Measurements from ENCODE around the gene REEP5. TPM values are rescaled to one million over a fixed set of nuclear protein-coding genes. Genes with fewer than 3 reads are reported as not detected.
"Not testable (repeated sequence)": the region's sequence is repeated elsewhere in the genome, so short reads cannot be mapped to it uniquely, and the experiment has no call there.

The REEP5 gene
- total and polyA plus RNA-seq, 2 donors from 2014 or later: 132 to 157 TPM

DNA sequence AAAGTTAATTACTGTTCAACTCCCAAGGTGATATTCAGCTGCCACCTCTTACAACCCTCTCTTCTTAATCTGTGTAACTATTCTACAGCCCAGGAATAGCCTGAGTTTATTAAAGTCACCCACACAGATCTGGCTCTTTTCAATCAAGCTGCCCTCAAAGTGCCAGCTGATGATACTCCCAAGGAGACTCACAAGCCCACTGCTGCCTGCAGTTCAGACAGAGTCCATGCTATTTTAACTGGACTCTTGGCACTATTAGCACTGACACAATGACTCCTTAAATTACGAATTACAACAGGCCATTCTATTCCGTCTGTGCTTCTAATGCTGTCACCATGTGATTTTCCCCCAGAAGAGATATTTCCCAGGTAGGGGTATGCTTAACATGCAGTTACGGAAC lies 26.3 kb downstream of the REEP5 start:
- H3K27ac ChIP-seq (ENCODE audit: low read depth in 2 of 2, low read length in 2 of 2): no peak overlapping the region
- DNase-seq (no peak), FAIRE-seq (no peak)
- no peak overlapping the region for H3K9ac ChIP-seq (ENCODE audit: low read length in 3 of 3)
- no peak overlapping the region for H3K4me3 ChIP-seq (ENCODE audit: low read length in 3 of 3)
- no peaks in the 10 kb centered on the region for H3K4me1 ChIP-seq (ENCODE audit: control insufficient read depth in 2 of 3, insufficient read depth in 2 of 3, low read depth in 1 of 3, low read length in 3 of 3)
- peaks cover 0 to 20% (median 5%) of the 10 kb centered on the region in 3 donors for H3K36me3 ChIP-seq (ENCODE audit: control insufficient read depth in 2 of 3, insufficient read depth in 3 of 3, low read length in 3 of 3)
- TF ChIP-seq, protein P1, sequence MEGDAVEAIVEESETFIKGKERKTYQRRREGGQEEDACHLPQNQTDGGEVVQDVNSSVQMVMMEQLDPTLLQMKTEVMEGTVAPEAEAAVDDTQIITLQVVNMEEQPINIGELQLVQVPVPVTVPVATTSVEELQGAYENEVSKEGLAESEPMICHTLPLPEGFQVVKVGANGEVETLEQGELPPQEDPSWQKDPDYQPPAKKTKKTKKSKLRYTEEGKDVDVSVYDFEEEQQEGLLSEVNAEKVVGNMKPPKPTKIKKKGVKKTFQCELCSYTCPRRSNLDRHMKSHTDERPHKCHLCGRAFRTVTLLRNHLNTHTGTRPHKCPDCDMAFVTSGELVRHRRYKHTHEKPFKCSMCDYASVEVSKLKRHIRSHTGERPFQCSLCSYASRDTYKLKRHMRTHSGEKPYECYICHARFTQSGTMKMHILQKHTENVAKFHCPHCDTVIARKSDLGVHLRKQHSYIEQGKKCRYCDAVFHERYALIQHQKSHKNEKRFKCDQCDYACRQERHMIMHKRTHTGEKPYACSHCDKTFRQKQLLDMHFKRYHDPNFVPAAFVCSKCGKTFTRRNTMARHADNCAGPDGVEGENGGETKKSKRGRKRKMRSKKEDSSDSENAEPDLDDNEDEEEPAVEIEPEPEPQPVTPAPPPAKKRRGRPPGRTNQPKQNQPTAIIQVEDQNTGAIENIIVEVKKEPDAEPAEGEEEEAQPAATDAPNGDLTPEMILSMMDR (IDR thresholded peaks at IDR 0.05; ENCODE audit: borderline replicate concordance, extremely low read depth, insufficient read depth): no peak
- H3K27me3 ChIP-seq (ENCODE audit: control insufficient read depth, insufficient read depth, low read length): no peaks in the 10 kb centered on the region
- H3K9me3 ChIP-seq (ENCODE audit: control insufficient read depth in 2 of 3, insufficient read depth in 1 of 3, low read length in 3 of 3): no peaks in the 10 kb centered on the region
- intact Hi-C loops (cut with DNase I): no loop called here

DNA sequence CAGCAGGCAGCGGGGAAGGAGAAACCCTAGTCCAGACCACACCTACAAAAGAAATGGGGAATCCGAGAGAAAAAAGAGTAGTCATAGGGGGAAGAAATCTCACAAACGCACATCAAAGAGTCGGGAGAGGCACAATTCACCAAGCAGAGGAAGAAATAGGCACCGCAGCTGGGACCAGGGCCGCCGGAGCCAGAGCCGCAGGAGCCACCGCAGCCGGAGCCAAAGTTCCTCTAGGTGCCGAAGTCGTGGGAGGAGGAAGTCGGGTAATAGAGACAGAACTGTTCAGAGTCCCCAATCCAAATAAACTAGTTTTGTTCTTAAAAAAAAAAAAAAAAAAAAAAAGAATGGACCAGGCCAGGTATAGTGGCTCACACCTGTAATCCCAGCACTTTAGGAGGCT lies 29.3 kb downstream of the REEP5 start:
- DNase-seq (no peak), FAIRE-seq (no peak)
- intact Hi-C loops (cut with DNase I): no loop called here
- TF ChIP-seq, protein P1 (IDR thresholded peaks at IDR 0.05; ENCODE audit: borderline replicate concordance, extremely low read depth, insufficient read depth): no peak
- Histone ChIP-seq H3K27ac (ENCODE audit: low read depth in 2 of 2, low read length in 2 of 2) (no peak overlapping the region), H3K9ac (ENCODE audit: low read length in 3 of 3) (no peak overlapping the region), H3K9me3 (ENCODE audit: control insufficient read depth in 2 of 3, insufficient read depth in 1 of 3, low read length in 3 of 3) (no peaks in the 10 kb centered on the region), H3K4me1 (ENCODE audit: control insufficient read depth in 2 of 3, insufficient read depth in 2 of 3, low read depth in 1 of 3, low read length in 3 of 3) (no peaks in the 10 kb centered on the region), H3K4me3 (ENCODE audit: low read length in 3 of 3) (no peak overlapping the region), H3K36me3 (ENCODE audit: control insufficient read depth in 2 of 3, insufficient read depth in 3 of 3, low read length in 3 of 3) (peaks cover 0 to 10% (median 3%) of the 10 kb centered on the region in 3 donors), H3K27me3 (ENCODE audit: control insufficient read depth, insufficient read depth, low read length) (no peaks in the 10 kb centered on the region)

DNA sequence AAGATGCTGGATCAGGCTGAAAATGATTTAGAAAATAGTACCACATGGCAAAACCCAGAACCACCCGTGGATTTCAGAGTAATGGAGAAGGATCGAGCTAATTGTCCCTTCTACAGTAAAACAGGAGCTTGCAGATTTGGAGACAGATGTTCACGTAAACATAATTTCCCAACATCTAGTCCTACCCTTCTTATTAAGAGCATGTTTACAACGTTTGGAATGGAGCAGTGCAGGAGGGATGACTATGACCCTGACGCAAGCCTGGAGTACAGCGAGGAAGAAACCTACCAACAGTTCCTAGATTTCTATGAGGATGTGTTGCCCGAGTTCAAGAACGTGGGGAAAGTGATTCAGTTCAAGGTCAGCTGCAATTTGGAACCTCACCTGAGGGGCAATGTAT lies 30.0 kb downstream of the REEP5 start:
- H3K9ac ChIP-seq (ENCODE audit: low read length in 3 of 3); H3K9me3 ChIP-seq (ENCODE audit: control insufficient read depth in 2 of 3, insufficient read depth in 1 of 3, low read length in 3 of 3); H3K27ac ChIP-seq (ENCODE audit: low read depth in 2 of 2, low read length in 2 of 2); H3K4me1 ChIP-seq (ENCODE audit: control insufficient read depth in 2 of 3, insufficient read depth in 2 of 3, low read depth in 1 of 3, low read length in 3 of 3); intact Hi-C loops (cut with DNase I); H3K27me3 ChIP-seq (ENCODE audit: control insufficient read depth, insufficient read depth, low read length); FAIRE-seq; DNase-seq; H3K4me3 ChIP-seq (ENCODE audit: low read length in 3 of 3): not testable (repeated sequence)
- peaks cover 0 to 15% (median 3%) of the 10 kb centered on the region in 3 donors for H3K36me3 ChIP-seq (ENCODE audit: control insufficient read depth in 2 of 3, insufficient read depth in 3 of 3, low read length in 3 of 3)

DNA sequence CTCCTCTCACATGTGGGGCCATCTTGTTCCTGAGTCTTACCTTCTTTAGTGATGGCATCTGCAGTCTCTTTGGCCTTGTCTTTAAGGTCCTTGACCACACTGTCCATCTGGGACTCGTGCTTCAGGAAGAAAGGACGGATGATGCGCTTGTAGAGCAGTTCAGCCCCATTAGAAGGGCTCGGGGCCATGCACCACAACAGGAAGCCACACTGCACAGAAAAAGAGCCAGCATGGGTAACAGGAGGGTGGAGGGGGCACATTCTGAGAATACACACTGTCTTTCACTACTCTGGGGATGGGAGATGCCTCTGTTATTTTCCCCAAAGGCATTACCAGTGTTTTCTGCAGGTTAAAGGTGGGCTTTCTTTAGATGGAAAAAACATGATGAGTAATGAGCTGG lies 35.1 kb downstream of the REEP5 start:
- Histone ChIP-seq H3K4me1 (ENCODE audit: control insufficient read depth in 2 of 3, insufficient read depth in 2 of 3, low read depth in 1 of 3, low read length in 3 of 3) (no peaks in the 10 kb centered on the region), H3K4me3 (ENCODE audit: low read length in 3 of 3) (no peak overlapping the region), H3K27me3 (ENCODE audit: control insufficient read depth, insufficient read depth, low read length) (no peaks in the 10 kb centered on the region), H3K36me3 (ENCODE audit: control insufficient read depth in 2 of 3, insufficient read depth in 3 of 3, low read length in 3 of 3) (peaks cover 4 to 42% (median 26%) of the 10 kb centered on the region in 3 donors), H3K9me3 (ENCODE audit: control insufficient read depth in 2 of 3, insufficient read depth in 1 of 3, low read length in 3 of 3) (no peaks in the 10 kb centered on the region), H3K9ac (ENCODE audit: low read length in 3 of 3) (no peak overlapping the region), H3K27ac (ENCODE audit: low read depth in 2 of 2, low read length in 2 of 2) (no peak overlapping the region)
- no peak for FAIRE-seq
- intact Hi-C loops (cut with DNase I): no loop called here
- TF ChIP-seq, protein P1 (IDR thresholded peaks at IDR 0.05; ENCODE audit: borderline replicate concordance, extremely low read depth, insufficient read depth): no peak
- DNase-seq: no peak
